Thyroid gland (tissue), 4 donors: ENCODE measurements around the gene LSM2.

Experiments
- POLR2A ChIP-seq, 2 donors: fragments of 450-650 bp; IDR thresholded peaks; one replicate each; pipeline ENCODE4 v1.6.1; 2017; ENCODE audit warnings: antibody characterized with exemption in 2 of 2, mild to moderate bottlenecking in 2 of 2, moderate library complexity in 1 of 2
- TF ChIP-seq, protein P1 (sequence below), 6 experiments: fragments of 200-600 bp in 3 of 6; fragments of 450-650 bp in 3 of 6; sonication (generic) in 3 of 6; IDR thresholded peaks; one replicate each; pipeline ENCODE4 v1.5.1; 2016 to 2019; ENCODE audit warnings: antibody characterized with exemption in 6 of 6, mild to moderate bottlenecking in 2 of 6, inconsistent platforms in 1 of 6, moderate library complexity in 1 of 6

GRCh38 chr6:31779908-31780307, 26.9 kb downstream of the LSM2 start:
- TF ChIP-seq, protein P1, sequence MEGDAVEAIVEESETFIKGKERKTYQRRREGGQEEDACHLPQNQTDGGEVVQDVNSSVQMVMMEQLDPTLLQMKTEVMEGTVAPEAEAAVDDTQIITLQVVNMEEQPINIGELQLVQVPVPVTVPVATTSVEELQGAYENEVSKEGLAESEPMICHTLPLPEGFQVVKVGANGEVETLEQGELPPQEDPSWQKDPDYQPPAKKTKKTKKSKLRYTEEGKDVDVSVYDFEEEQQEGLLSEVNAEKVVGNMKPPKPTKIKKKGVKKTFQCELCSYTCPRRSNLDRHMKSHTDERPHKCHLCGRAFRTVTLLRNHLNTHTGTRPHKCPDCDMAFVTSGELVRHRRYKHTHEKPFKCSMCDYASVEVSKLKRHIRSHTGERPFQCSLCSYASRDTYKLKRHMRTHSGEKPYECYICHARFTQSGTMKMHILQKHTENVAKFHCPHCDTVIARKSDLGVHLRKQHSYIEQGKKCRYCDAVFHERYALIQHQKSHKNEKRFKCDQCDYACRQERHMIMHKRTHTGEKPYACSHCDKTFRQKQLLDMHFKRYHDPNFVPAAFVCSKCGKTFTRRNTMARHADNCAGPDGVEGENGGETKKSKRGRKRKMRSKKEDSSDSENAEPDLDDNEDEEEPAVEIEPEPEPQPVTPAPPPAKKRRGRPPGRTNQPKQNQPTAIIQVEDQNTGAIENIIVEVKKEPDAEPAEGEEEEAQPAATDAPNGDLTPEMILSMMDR (IDR thresholded peaks at IDR 0.05), result no peak
- no peak for TF ChIP-seq POLR2A (IDR thresholded peaks at IDR 0.05)
